Measurements from ENCODE around the gene PRDM16.

The PRDM16 gene

GRCh38 chr1:3390291-3390690, 321.3 kb downstream of the PRDM16 start:
- no peak for DNase-seq

GRCh38 chr1:3391711-3392110, 322.7 kb downstream of the PRDM16 start:
- DNase-seq = no peak

GRCh38 chr1:3393024-3393986, 324.3 kb downstream of the PRDM16 start:
- DNase-seq = no peak

GRCh38 chr1:3393987-3394920, 325.3 kb downstream of the PRDM16 start:
- no peak for DNase-seq

GRCh38 chr1:3396411-3396810, 327.4 kb downstream of the PRDM16 start:
- DNase-seq = no peak

- no peak for DNase-seq
Measured at GRCh38 chr1:3397311-3397710, 328.3 kb downstream of the PRDM16 start.

GRCh38 chr1:3398396-3399140, 329.6 kb downstream of the PRDM16 start:
- no peak for DNase-seq

GRCh38 chr1:3399732-3400131, 330.7 kb downstream of the PRDM16 start:
- no peak for DNase-seq

GRCh38 chr1:3401585-3402257, 332.7 kb downstream of the PRDM16 start:
- no peak for DNase-seq

GRCh38 chr1:3402258-3403010, 333.4 kb downstream of the PRDM16 start:
- DNase-seq = no peak

- no peak for DNase-seq
Measured at GRCh38 chr1:3403011-3403345, 334.0 kb downstream of the PRDM16 start.

- no peak for DNase-seq
Measured at GRCh38 chr1:3403388-3404231, 334.6 kb downstream of the PRDM16 start.

- no peak for DNase-seq
Measured at GRCh38 chr1:3404301-3404700, 335.3 kb downstream of the PRDM16 start.

GRCh38 chr1:3404801-3405200, 335.8 kb downstream of the PRDM16 start:
- DNase-seq = no peak

GRCh38 chr1:3405491-3405890, 336.5 kb downstream of the PRDM16 start:
- DNase-seq = no peak

- no peak for DNase-seq
Measured at GRCh38 chr1:3405974-3406867, 337.2 kb downstream of the PRDM16 start.

- no peak for DNase-seq
Measured at GRCh38 chr1:3407021-3407420, 338.0 kb downstream of the PRDM16 start.

GRCh38 chr1:3408751-3409266, 339.8 kb downstream of the PRDM16 start:
- DNase-seq = no peak
